Measurements from ENCODE around the gene POU2F1. TPM values are rescaled to one million over a fixed set of nuclear protein-coding genes. Genes with fewer than 3 reads are reported as not detected.

The POU2F1 gene
- 2.4 and 2.8 TPM in 2 replicates for total RNA-seq

GRCh38 chr1:167220537-167221125, at the start of gene POU2F1:
TSS of gene POU2F1 (plus strand) at chr1:167220886. CDS start at chr1:167220898, 12 bp downstream.

Other genes with a start within 250 kb of the POU2F1 start
- gene ILDR2, start 245.3 kb upstream of the POU2F1 start, total RNA-seq: under 0.01 TPM in 2 replicates
- under 0.01 TPM in 1 of 2 replicates, not detected in the other for gene MAEL, start 231.6 kb upstream of the POU2F1 start, total RNA-seq
- gene GPA33, start 130.5 kb upstream of the POU2F1 start, total RNA-seq: not detected in 2 replicates
- not detected in 2 replicates for gene STYXL2, start 126.8 kb upstream of the POU2F1 start, total RNA-seq